ENCODE results near the gene CDC25C.

- TF ChIP-seq CTCF (conservative IDR thresholded peaks at IDR 0.05; ENCODE audit: low read depth, low read length) (no peak), RCOR1 (IDR thresholded peaks at IDR 0.05; ENCODE audit: insufficient replicate concordance, low read length) (no peak), ELK1 (IDR thresholded peaks at IDR 0.05; ENCODE audit: borderline replicate concordance, low read depth, low read length) (no peak), POLR2A (IDR thresholded peaks at IDR 0.05; ENCODE audit: low read depth, low read length) (no peak)
- TF ChIP-seq, protein P1, sequence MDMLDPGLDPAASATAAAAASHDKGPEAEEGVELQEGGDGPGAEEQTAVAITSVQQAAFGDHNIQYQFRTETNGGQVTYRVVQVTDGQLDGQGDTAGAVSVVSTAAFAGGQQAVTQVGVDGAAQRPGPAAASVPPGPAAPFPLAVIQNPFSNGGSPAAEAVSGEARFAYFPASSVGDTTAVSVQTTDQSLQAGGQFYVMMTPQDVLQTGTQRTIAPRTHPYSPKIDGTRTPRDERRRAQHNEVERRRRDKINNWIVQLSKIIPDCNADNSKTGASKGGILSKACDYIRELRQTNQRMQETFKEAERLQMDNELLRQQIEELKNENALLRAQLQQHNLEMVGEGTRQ (IDR thresholded peaks at IDR 0.05; ENCODE audit: low read depth, low read length): no peak
These were observed 15.2 kb downstream of the CDC25C start for GRCh38 chr5:138316355-138316754.

Data from IMR-90 (cell line).